ENCODE measurements around the gene SYT17. TPM values are rescaled to one million over a fixed set of nuclear protein-coding genes. Genes with fewer than 3 reads are reported as not detected.

SYT17 gene
- total RNA-seq, 1 experiment from 2014 or later: 10.3 TPM

GRCh38 chr16:19162085-19162484 is 6.0 kb upstream of the SYT17 start:
- peaks cover 0 to 20% of the 10 kb centered on the region in 2 experiments; a peak in 3 of 4 replicates for H3K4me1 ChIP-seq (ENCODE audit: control insufficient read depth in 1 of 2, insufficient read depth in 2 of 2, low read length in 2 of 2)
- peaks cover 0 to 6% of the 10 kb centered on the region in 2 experiments; a peak in 1 of 4 replicates for H3K9me3 ChIP-seq (ENCODE audit: control insufficient read depth in 1 of 2, insufficient read depth in 1 of 2, low read depth in 1 of 2, low read length in 2 of 2)
- no peak overlapping the region for H2AFZ ChIP-seq (ENCODE audit: low read depth, low read length, poor library complexity, severe bottlenecking)
- H3K27me3 ChIP-seq (ENCODE audit: insufficient read depth, low read length): no peaks in the 10 kb centered on the region
- POLR2A ChIA-PET: no interaction called here
- TF ChIP-seq ZBTB33 (IDR thresholded peaks at IDR 0.05; ENCODE audit: extremely low read depth, insufficient replicate concordance, low read length): no peak
- no peak for TF ChIP-seq ZNF274 (IDR thresholded peaks at IDR 0.05; ENCODE audit: low read depth, low read length)
- no peak for TF ChIP-seq CTCF (IDR thresholded peaks at IDR 0.05 in 2 of 3, conservative IDR thresholded peaks at IDR 0.05 in 1 of 3; ENCODE audit: borderline replicate concordance in 1 of 3, insufficient read depth in 1 of 3, low read depth in 2 of 3, low read length in 2 of 3)
- TF ChIP-seq POLR2AphosphoS5 (IDR thresholded peaks at IDR 0.05; ENCODE audit: low read depth, low read length): no peak
- no peak for TF ChIP-seq JUND (IDR thresholded peaks at IDR 0.05)
- ATAC-seq (no peak), DNase-seq (ENCODE audit: low read depth, low spot score) (no peak)
- no peaks in the 10 kb centered on the region for H3K79me2 ChIP-seq (ENCODE audit: insufficient read depth, low read length)
- H4K20me1 ChIP-seq (ENCODE audit: insufficient read depth): no peaks in the 10 kb centered on the region
- CTCF ChIA-PET: interaction anchor here (1.0 kb wide), 1 partner anchor 18 kb away, joined by 4 read pairs; no protein-coding TSS in a partner anchor
- H3K4me3 ChIP-seq (replicated peaks in 1 of 2; ENCODE audit: low read depth in 1 of 2, low read length in 2 of 2): no peak overlapping the region
- intact Hi-C loops (cut with micrococcal nuclease): no loop called here
- no peak overlapping the region for H3K27ac ChIP-seq (ENCODE audit: low read depth, low read length)
- RAD21 ChIA-PET (ENCODE audit: low non-redundant PET in 1 of 2, low total read pairs in 2 of 2, uncharacterized antibody in 2 of 2, unreplicated experiment in 2 of 2): interaction anchor here in 1 of 2 experiments (0.6 kb wide), 1 partner anchor 73 kb away, joined by 3 read pairs; no protein-coding TSS in a partner anchor
- H3K36me3 ChIP-seq (ENCODE audit: control insufficient read depth in 1 of 2, insufficient read depth in 2 of 2, low read length in 2 of 2): no peaks in the 10 kb centered on the region
- no peak overlapping the region for H3K4me2 ChIP-seq (ENCODE audit: low read length)
- no peak overlapping the region for H3K9ac ChIP-seq (ENCODE audit: low read length)
- no TSS peak for BruUV-seq (replicated peaks)
- H3K9me2 ChIP-seq (ENCODE audit: insufficient read depth): no peaks in the 10 kb centered on the region
